ENCODE data around the gene SAMD3. TPM values are rescaled to one million over a fixed set of nuclear protein-coding genes. Genes with fewer than 3 reads are reported as not detected.

SAMD3 gene
- total RNA-seq, 2 experiments from 2014 or later = 22.1 to 28.9 TPM

DNA sequence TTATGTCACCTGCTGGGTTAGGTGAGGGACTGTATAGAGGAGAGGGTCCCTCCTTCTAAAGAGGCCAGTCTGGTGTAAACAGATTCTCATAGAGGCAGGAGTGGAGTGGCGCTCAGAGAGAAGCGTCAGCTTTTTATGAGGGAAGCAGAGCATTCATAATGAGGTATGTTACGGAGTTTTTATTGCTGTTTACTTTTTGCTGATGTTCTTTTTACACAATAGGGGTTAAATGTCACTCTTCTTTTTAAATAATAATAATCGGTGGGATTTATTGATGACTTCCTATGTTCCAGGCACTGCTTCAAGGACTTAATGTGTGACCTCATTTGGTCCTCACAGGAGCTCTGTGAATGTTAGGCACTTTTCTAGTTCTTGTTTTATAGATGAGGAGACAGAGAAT lies 124.4 kb downstream of the SAMD3 start:
- CTCF ChIA-PET = no interaction called here

More for the DNA sequence above, 124.4 kb downstream of the SAMD3 start:
- ATAC-seq = no peak
- H3K4me1 Mint-ChIP-seq (ENCODE audit: low read depth) = peaks cover 19% of the 10 kb centered on the region
- H3K27ac Mint-ChIP-seq = no peak overlapping the region
- no peak for DNase-seq
- H3K4me3 Mint-ChIP-seq = no peak overlapping the region
- H3K36me3 Mint-ChIP-seq (ENCODE audit: low read depth) = peaks cover 49% of the 10 kb centered on the region
- no peaks in the 10 kb centered on the region for H3K27me3 Mint-ChIP-seq (ENCODE audit: low read depth)
- POLR2A ChIA-PET = no interaction called here
- no peaks in the 10 kb centered on the region for H3K9me3 Mint-ChIP-seq (ENCODE audit: insufficient read depth)

Other genes with a start within 250 kb of the SAMD3 start
- gene L3MBTL3, start 204.4 kb downstream of the SAMD3 start, total RNA-seq = 10 to 100 TPM; 31.7 to 34.0 TPM
- 1 to 10 TPM; 2.6 to 2.7 TPM for gene TMEM200A, start 143.1 kb upstream of the SAMD3 start, total RNA-seq

Data from activated CD8-positive, alpha-beta T cell treated with anti-CD3 and anti-CD28 coated beads, Interleukin-2, amount 10 ng/mL, durations not matched to agents 7 days and 5 days (primary cell).